GM12892 (cell line): ENCODE results near the gene OSGEPL1.
"Not testable (repeated sequence)": the region's sequence is repeated elsewhere in the genome, so short reads cannot be mapped to it uniquely, and the experiment has no call there.

Source experiments
- DNase-seq: peaks from one replicate; pipeline ENCODE4 v3.0.0; 2011; ENCODE audit not compliant: insufficient read length
- FAIRE-seq: peaks from 2 replicates; lab custom pipeline; 2011; peaks lifted over from hg19 to GRCh38; lab: Jason Lieb, UNC
- POLR2A ChIP-seq: IDR thresholded peaks from 2 replicates; pipeline ENCODE4 v1.6.1; 2011; ENCODE audit warnings: low read depth, low read length, control low read depth
- POLR2AphosphoS5 ChIP-seq: IDR thresholded peaks from 2 replicates; pipeline ENCODE4 v1.6.1; 2011; ENCODE audit warnings: low read depth, low read length, control low read depth
- TAF1 ChIP-seq: IDR thresholded peaks from 2 replicates; pipeline ENCODE4 v1.6.1; 2011; ENCODE audit warnings: low read depth, mild to moderate bottlenecking, control low read depth, low read length, borderline replicate concordance

OSGEPL1 gene

GRCh38 chr2:189719571-189719970 lies 43.0 kb downstream of the OSGEPL1 start:
- FAIRE-seq (no peak), DNase-seq (no peak)
- no peak for TF ChIP-seq TAF1
- no peak for TF ChIP-seq POLR2A
- TF ChIP-seq POLR2AphosphoS5 = no peak

GRCh38 chr2:189717593-189717992 lies 45.0 kb downstream of the OSGEPL1 start:
- not testable (repeated sequence) for FAIRE-seq

GRCh38 chr2:189709501-189710221 lies 52.9 kb downstream of the OSGEPL1 start:
- no peak for FAIRE-seq
- no peak for DNase-seq

More at GRCh38 chr2:189717593-189717992, 45.0 kb downstream of the OSGEPL1 start:
- DNase-seq = not testable (repeated sequence)

GRCh38 chr2:189702071-189702470 lies 60.5 kb downstream of the OSGEPL1 start:
- FAIRE-seq (no peak), DNase-seq (no peak)
- no peak for TF ChIP-seq TAF1
- no peak for TF ChIP-seq POLR2A
- no peak for TF ChIP-seq POLR2AphosphoS5

More at GRCh38 chr2:189709501-189710221, 52.9 kb downstream of the OSGEPL1 start:
- no peak for TF ChIP-seq POLR2AphosphoS5
- TF ChIP-seq TAF1 = no peak
- TF ChIP-seq POLR2A = no peak

DNA sequence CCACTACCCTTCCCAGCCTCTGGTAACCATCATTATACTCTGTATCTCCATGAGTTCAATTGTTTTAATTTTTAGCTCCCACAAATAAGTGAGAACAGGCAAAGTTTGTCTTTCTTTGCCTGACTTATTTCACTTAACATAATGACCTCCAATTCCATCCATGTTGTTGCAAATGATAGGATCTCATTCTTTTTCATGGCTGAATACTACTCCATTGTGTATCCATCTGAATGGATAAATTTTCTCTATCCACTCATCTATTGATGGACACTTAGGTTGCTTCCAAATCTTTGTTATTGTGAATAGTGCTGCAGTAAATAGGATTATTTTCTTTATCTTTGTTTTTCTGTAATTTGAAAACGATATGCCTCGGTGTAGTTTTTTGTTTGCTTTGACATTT lies 61.9 kb downstream of the OSGEPL1 start:
- TF ChIP-seq TAF1 = no peak
- no peak for TF ChIP-seq POLR2A
- TF ChIP-seq POLR2AphosphoS5 = no peak
- DNase-seq = no peak
- no peak for FAIRE-seq

DNA sequence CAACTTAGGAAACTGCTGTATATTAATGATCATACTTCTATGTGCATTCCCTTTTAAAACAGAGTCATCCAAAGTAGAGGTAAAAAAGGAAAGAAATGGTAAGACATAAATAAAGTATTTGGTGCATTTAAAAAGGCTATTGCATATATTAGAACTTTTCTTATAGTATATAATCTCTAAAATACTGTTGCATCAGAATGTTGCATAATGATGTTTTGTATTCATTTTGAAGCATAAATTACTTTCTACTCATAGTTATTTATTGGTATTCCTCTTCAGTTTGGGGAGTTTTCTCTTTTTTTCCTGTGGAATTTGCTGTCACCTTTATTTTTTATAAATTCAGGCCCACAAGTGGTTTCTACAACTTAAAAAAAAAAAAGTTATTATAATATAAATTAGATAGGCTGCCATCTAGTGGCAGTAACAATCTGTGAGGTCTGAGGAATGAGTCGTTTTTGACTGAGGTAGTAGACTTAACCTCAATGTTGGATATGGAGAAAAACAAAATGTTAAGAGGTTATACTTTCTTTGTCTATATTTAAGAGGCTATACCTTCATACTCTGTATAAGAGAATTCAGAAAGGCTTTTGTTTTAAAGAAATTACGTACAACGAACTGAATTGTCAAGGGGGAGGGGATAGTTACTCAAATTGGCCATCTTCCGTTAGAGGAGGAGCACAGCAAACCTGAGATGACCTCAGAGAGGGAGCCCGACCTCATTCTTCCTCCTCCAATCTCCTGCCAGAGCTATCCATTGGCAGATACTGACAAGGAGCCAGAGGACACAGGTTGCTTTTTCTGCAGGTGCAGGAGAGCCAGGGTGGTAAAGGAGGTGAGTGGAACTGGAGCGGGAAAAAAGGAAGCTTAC lies 64.3 kb downstream of the OSGEPL1 start:
- TF ChIP-seq POLR2AphosphoS5 (no peak), TAF1 (no peak), POLR2A (no peak)
- FAIRE-seq = peak; percentile 27
- DNase-seq = no peak
